ENCODE results near the gene LGALS7.
"Not testable (repeated sequence)": the region's sequence is repeated elsewhere in the genome, so short reads cannot be mapped to it uniquely, and the experiment has no call there.

The LGALS7 gene

DNA sequence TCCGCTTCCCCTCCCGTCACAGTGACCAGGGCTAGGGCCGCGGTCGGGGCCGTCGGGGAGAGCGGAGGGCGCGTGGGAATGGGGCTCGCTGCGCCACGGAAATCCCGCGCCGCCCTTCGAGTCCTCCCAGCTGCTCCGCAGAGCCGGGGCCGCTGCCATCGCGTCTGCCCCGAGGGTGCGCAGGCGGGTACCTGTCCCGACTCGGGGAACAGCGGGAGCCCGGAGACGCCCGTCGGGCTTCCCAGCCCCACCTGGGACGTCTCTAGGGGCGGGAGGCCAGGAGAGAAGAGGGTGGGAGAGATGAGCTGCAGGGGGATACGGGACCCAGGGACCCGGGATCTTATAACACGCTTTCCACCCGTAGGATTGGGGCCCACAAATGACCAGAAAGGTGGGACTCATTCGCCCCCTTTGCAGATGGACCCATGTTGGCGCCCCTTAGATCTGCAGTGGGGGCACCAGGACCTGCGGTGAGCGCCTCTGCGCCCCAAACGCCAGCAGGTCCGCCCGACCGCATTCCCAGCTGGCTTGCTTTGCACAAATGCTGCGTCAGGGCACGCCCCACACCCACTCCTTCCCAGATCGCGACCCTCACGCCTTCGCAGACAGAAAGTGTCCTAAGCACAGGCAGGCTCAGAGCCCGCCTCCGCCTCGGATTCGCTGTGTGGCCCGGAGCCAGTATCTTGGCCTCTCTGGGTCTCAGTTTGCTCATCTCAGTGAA is 2.9 kb downstream of the LGALS7 start:
- H3K4me3 Mint-ChIP-seq; H3K27me3 Mint-ChIP-seq; DNase-seq; H3K9me3 Mint-ChIP-seq; H3K36me3 Mint-ChIP-seq (ENCODE audit: low read depth); H3K27ac Mint-ChIP-seq; H3K4me1 Mint-ChIP-seq (ENCODE audit: low read depth): not testable (repeated sequence)

DNA sequence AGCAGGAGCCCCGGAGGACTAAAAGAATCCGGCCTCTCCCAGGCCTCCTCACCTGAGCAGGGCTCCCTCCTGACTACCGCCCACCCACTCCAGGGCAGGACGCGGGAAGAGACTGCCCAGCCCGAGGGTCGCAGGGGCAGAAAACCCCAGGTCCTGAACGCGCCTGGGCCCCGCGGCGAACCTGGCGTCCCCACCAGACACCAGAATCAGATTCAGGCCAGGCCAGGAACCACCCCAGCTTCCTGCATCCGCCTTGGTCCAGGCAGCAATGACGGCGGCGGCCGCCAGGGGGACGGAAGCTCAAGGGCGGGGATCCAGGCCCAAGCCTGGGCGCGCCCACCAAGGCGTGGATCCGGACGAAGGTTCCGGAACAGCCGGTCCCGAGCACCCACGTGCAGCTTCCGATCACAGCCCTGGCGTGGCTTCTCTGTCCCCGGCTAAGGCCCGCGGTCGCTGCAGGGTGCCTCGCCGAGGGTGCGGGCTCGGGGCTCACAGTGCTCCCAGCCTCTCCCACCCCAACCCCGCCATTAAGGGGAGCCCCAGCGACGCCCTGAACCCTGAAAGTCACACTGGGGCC is 3.6 kb downstream of the LGALS7 start:
- H3K9me3 Mint-ChIP-seq: no peaks in the 10 kb centered on the region
- H3K4me1 Mint-ChIP-seq (ENCODE audit: low read depth): peaks cover 8% of the 10 kb centered on the region
- peak; percentile 95 for DNase-seq
- no peaks in the 10 kb centered on the region for H3K27me3 Mint-ChIP-seq
- H3K36me3 Mint-ChIP-seq (ENCODE audit: low read depth): no peaks in the 10 kb centered on the region
- H3K4me3 Mint-ChIP-seq: peak overlapping the region; percentile 46
- H3K27ac Mint-ChIP-seq: no peak overlapping the region

DNA sequence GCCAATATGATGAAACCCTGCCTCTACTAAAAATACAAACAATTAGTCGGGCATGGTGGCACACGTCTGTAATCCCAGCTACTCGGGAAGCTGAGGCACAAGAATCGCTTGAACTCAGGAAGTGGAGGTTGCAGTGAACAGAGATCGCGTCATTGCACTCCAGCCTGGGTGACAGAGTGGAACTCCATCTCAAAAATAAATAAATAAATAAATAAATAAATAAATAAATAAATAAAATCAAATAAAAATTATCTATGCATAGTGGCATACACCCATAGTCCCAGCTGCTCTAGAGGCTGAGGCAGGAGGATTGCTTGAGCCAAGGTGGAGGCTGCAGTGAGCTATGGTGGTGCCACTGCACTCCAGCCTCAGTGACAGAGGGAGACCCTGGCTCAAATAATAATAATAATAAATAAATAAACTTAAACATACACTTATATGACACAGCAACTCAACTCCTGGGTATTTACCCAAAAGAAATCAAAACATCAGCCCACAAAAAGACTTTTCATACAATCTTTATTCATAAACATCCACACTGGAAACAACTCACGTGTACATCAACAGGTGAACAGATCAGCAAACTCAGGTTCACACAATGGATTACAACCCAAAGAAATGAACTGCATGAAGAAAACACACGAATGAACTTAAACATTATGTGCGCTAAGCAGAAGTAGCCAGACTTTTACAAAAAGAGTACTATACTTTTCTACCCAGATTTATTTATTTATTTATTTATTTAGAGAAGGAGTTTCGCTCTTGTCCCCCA is 6.9 kb downstream of the LGALS7 start:
- no peaks in the 10 kb centered on the region for H3K36me3 Mint-ChIP-seq (ENCODE audit: low read depth)
- H3K27ac Mint-ChIP-seq: no peak overlapping the region
- no peaks in the 10 kb centered on the region for H3K9me3 Mint-ChIP-seq
- no peak for DNase-seq
- H3K27me3 Mint-ChIP-seq: no peaks in the 10 kb centered on the region
- H3K4me3 Mint-ChIP-seq: no peak overlapping the region
- peaks cover 8% of the 10 kb centered on the region for H3K4me1 Mint-ChIP-seq (ENCODE audit: low read depth)

DNA sequence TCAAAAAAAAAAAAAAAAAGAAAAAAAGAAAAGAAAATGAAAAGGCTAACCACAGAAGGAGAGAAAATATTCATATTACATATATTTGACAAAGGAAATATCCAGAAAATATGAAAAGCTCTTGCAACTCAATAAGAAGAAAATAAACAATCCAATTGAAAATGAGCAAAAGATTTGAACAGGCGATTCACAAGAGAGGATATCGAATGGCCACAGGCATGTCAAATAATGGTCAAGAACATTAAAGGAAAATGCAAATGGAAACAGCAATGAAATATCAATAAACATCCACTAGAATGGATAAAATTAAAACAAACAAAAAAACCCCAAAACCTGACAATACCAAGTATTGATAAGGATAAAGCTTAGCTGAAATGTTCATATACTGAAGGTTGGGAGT is 8.1 kb downstream of the LGALS7 start:
- H3K4me1 Mint-ChIP-seq (ENCODE audit: low read depth): peaks cover 8% of the 10 kb centered on the region

DNA sequence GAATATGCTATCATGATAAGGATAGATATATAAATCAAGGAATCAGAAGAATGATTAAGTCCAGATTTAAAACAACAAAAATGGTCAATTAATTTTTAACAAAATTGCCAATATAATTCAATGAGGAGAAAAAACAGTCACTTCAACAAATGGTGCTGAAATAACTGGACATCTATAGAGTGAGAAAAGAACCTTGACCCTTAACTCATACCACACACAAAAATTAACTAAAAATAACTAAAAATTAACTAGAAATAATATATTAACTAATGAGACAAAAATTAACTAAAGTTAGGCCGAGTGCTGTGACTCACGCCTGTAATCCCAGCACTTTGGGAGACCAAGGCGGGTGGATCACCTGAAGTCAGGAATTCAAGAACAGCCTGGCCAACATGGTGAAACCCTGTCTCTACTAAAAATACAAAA is 9.5 kb downstream of the LGALS7 start:
- Mint-ChIP-seq H3K27me3 (no peaks in the 10 kb centered on the region), H3K4me1 (ENCODE audit: low read depth) (peaks cover 1% of the 10 kb centered on the region), H3K27ac (no peak overlapping the region), H3K36me3 (ENCODE audit: low read depth) (no peaks in the 10 kb centered on the region), H3K9me3 (no peaks in the 10 kb centered on the region), H3K4me3 (no peak overlapping the region)
- no peak for DNase-seq

More for the DNA sequence above, 8.1 kb downstream of the LGALS7 start:
- no peak for DNase-seq
- Mint-ChIP-seq H3K36me3 (ENCODE audit: low read depth) (no peaks in the 10 kb centered on the region), H3K27ac (no peak overlapping the region), H3K9me3 (no peaks in the 10 kb centered on the region), H3K27me3 (no peaks in the 10 kb centered on the region), H3K4me3 (no peak overlapping the region)

DNA sequence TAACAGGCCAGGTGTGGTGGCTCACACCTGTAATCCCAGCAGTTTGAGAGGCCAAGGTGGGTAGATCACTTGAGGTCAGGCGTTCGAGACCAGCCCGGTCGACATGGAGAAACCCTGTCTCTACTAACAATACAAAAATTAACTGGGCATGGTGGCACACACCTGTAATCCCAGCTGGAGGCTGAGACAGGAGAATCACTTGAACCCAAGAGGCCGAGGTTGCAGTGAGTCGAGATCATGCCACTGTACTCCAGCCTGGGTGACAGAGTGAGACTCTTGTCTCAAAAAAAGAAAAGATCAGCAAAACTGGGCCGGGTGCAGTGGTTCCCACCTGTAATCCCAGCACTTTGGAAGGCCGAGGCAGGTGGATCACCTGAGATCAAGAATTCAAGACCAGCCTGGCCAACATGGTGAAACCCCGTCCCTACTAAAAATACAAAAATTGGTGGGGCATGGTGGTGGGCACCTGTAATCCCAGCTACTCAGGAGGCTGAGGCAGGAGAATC is 11.4 kb downstream of the LGALS7 start:
- not testable (repeated sequence) for H3K36me3 Mint-ChIP-seq (ENCODE audit: low read depth); H3K4me3 Mint-ChIP-seq; H3K4me1 Mint-ChIP-seq (ENCODE audit: low read depth); DNase-seq; H3K9me3 Mint-ChIP-seq; H3K27ac Mint-ChIP-seq; H3K27me3 Mint-ChIP-seq

DNA sequence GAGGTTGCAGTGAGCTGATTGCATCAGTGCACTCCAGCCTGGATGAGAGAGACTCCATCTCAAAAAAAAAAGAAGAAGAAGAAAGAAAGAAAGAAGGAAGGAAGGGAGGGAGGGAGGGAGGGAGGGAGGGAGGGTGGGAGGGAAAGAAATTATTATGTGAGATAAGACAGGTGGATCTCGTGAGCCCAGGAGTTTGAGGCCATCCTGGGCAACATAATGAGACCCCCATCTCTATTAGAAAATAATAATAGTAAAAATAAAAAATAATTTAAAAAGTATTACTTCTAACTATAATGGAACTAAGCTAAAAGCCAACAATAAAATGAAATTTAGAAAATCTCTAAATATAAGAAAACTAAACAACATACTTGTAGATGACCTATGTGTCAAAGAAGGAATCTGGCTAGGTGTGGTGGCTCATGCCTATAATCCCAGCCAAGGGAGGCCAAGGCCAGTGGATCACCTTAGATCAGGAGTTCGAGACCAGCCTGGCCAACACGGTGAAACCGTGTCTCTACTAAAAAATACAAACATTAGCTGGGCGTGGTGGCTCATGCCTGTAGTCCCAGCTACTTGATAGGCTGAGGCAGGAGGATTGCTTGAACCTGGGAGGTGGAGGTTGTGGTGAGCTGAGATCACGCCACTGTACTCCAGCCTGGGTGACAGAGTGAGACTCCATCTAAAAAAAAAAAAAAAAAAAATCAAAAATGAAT is 12.4 kb downstream of the LGALS7 start:
- not testable (repeated sequence) for H3K9me3 Mint-ChIP-seq; H3K27ac Mint-ChIP-seq; H3K4me3 Mint-ChIP-seq; H3K27me3 Mint-ChIP-seq; H3K4me1 Mint-ChIP-seq (ENCODE audit: low read depth); H3K36me3 Mint-ChIP-seq (ENCODE audit: low read depth); DNase-seq

DNA sequence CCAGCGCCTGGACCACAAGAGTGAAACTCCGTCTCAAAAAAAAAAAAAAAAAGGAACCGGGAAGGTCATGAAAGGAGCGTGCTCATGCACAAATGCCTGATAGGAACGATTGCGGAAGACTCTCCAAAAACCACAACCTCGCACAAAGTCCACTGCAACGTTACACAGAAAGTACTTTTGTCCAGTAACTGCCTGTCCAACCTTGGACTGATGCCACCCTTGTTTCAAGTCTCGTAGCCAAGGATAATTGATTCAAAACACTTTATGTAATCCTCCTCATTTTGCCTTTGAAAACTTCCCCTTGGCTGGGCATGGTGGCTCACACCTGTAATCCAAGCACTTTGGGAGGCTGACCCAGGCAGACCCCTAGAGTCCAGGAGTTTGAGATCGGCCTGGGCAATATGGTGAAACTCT is 13.7 kb downstream of the LGALS7 start:
- Mint-ChIP-seq H3K4me1 (ENCODE audit: low read depth) (no peaks in the 10 kb centered on the region), H3K27me3 (no peaks in the 10 kb centered on the region), H3K9me3 (no peaks in the 10 kb centered on the region), H3K27ac (no peak overlapping the region), H3K4me3 (no peak overlapping the region), H3K36me3 (ENCODE audit: low read depth) (no peaks in the 10 kb centered on the region)
- no peak for DNase-seq

DNA sequence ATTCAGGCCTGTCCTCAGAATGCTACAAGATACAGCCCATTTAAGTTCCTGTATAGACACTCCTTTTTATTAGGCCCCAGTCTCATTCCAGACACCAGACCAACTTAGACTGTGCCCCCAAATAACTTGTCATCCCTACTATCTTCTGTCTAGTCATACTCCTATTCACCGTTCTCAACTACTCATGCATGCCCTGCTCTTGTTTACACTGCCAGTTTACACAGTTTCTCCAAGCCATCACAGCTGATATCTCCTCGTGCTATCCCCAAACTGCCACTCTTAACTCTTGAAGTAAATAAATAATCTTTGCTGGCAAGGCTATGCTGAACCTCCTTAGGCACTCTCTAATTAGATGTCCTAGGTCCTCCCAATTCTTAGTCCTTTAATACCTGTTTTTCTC is 19.1 kb downstream of the LGALS7 start:
- not testable (repeated sequence) for H3K36me3 Mint-ChIP-seq (ENCODE audit: low read depth)

DNA sequence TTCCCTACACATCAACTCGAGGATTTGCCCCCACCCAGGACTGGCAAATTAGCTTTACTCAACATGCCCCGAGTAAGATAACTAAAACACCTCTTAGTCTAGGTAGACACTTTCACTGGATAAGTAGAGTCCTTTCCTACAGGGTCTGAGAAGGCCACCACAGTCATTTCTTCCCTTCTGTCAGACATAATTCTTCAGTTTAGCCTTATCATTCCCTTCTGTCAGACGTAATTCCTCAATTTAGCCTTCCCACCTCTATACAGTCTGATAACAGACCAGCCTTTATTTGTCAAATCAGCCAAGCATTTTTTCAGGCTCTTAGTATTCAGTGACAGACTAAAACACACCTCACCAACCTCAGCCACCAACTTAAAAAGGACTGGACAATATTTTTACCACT is 19.5 kb downstream of the LGALS7 start:
- H3K4me1 Mint-ChIP-seq (ENCODE audit: low read depth); H3K4me3 Mint-ChIP-seq; H3K27ac Mint-ChIP-seq; H3K27me3 Mint-ChIP-seq; H3K9me3 Mint-ChIP-seq; DNase-seq; H3K36me3 Mint-ChIP-seq (ENCODE audit: low read depth): not testable (repeated sequence)

More for the DNA sequence above, 19.1 kb downstream of the LGALS7 start:
- not testable (repeated sequence) for H3K27me3 Mint-ChIP-seq; DNase-seq; H3K9me3 Mint-ChIP-seq; H3K4me3 Mint-ChIP-seq; H3K27ac Mint-ChIP-seq; H3K4me1 Mint-ChIP-seq (ENCODE audit: low read depth)

DNA sequence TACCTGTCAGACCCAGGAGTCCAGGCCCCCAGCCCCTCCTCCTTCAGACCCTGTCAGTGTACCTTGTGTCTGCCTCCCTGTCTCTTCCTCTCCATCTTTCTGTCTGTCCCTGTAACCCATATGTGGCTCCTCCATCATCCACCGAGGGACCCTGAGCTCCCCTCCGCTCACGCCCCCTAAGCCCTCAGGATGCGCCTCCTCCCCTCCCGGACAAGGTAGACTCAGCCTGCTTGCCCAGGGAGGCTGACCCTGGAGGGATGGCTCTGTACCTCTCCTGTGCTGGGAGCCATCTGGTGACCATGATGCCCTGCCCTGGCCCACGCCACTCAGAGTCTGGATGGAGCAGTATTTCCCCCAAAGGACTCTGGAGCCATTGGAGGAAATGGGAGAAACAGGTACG is 28.0 kb downstream of the LGALS7 start:
- Mint-ChIP-seq H3K36me3 (ENCODE audit: low read depth) (no peaks in the 10 kb centered on the region), H3K9me3 (no peaks in the 10 kb centered on the region), H3K27ac (no peak overlapping the region), H3K27me3 (no peaks in the 10 kb centered on the region), H3K4me3 (no peak overlapping the region), H3K4me1 (ENCODE audit: low read depth) (no peaks in the 10 kb centered on the region)
- DNase-seq: no peak

DNA sequence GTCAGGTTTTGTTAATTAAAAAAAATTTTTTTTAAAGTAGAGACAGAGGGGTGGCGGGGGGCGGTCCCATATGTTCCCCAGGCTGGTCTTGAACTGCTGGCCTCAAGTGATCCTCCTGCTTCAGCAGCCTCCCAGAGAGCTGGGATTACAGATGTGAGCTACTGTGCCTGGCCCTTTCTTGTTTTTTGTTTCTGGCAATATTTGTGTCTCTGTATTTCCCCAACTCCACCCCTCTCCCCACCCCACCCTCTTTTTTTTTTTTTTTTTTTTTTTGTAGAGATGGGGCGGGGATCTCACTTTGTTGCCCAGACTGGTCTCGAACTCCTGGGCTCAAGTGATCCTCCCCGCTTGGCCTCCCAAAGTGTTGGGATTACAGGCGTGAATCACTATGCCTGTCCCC is 28.4 kb downstream of the LGALS7 start:
- DNase-seq: no peak
- H3K4me3 Mint-ChIP-seq: no peak overlapping the region
- no peak overlapping the region for H3K27ac Mint-ChIP-seq
- H3K4me1 Mint-ChIP-seq (ENCODE audit: low read depth): peaks cover 3% of the 10 kb centered on the region
- H3K36me3 Mint-ChIP-seq (ENCODE audit: low read depth): no peaks in the 10 kb centered on the region
- no peaks in the 10 kb centered on the region for H3K9me3 Mint-ChIP-seq
- no peaks in the 10 kb centered on the region for H3K27me3 Mint-ChIP-seq

DNA sequence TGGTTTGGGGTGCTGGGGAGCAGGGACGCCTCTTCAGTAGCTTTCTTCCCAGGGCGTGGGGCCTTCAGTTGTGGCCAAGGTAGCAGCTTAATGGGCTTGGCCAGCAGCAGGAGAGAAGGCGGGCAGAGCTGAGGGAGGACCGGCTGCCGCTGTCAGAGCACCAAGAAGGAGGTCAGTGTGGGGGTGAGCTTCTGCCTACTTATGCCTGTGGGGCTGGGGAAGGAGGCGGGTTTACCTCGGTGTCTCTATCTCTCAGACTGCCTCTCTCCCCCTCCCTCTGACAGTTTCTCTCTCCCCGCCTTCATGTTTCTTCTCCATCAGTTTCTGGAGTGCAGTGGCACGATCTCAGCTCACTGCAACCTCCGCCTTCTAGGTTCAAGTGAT is 29.0 kb downstream of the LGALS7 start, which contains the start of gene CAPN12:
CAPN12 (minus strand) TSS at position 177 of the 384 bp plus-strand sequence. CDS start 309 bp downstream, outside the sequence.
- Mint-ChIP-seq H3K36me3 (ENCODE audit: low read depth) (no peaks in the 10 kb centered on the region), H3K4me1 (ENCODE audit: low read depth) (peaks cover 8% of the 10 kb centered on the region), H3K27me3 (no peaks in the 10 kb centered on the region), H3K27ac (no peak within 1 kb of the TSS), H3K4me3 (no peak within 1 kb of the TSS), H3K9me3 (no peaks in the 10 kb centered on the region)
- no peak for DNase-seq

DNA sequence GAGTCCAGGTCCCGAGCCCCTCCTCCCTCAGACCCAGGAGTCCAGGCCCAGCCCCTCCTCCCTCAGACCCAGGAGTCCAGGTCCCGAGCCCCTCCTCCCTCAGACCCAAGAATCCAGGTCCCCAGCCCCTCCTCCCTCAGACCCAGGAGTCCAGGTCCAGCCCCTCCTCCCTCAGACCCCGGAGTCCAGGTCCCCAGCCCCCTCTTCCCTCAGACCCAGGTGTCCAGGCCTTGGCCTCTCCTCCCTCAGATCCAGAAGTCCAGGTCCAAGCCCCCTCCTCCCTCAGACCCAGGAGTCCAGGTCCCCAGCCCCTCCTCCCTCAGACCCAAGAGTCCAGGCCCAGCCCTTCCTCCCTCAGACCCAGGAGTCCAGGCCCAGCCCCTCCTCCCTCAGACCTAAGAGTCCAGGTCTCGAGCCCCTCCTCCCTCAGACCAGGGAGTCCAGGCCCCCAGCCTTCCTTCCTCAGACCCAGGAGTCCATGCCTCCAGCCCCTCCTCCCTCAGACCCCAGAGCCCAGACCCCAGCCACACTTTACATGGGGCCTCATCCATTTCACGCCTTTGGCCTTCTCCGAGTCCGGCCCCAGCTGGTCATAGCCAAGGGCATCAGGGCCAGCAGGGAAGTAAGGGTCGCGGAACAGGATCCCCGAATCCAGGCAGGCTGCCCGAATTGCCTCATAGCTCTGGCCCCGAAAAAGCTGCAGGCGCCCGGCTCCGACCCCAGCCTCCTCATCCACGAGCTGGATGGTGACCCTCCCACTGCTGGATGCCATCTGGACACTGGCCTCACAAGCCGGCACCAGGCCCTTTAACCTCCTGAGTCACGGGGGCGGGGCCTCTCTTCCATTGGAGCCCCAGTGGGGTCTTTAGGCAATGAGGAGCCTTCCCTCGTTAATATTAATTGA is 29.7 kb downstream of the LGALS7 start:
- Mint-ChIP-seq H3K9me3 (no peaks in the 10 kb centered on the region), H3K27ac (no peak overlapping the region), H3K4me3 (no peak overlapping the region), H3K4me1 (ENCODE audit: low read depth) (peaks cover 10% of the 10 kb centered on the region), H3K27me3 (no peaks in the 10 kb centered on the region), H3K36me3 (ENCODE audit: low read depth) (no peaks in the 10 kb centered on the region)
- DNase-seq: no peak
